HG02588 (cell line): Measurements from ENCODE around the gene C1orf115.
"Not testable (repeated sequence)": the region's sequence is repeated elsewhere in the genome, so short reads cannot be mapped to it uniquely, and the experiment has no call there.

ENCODE experiments used
- ATAC-seq: cut with Tn5 transposase; IDR thresholded peaks from one replicate; pipeline ENCODE4 v1.9.1; 2021; ENCODE audit warnings: mild to moderate bottlenecking, moderate library complexity; ENCODE audit not compliant: unreplicated experiment

The C1orf115 gene, protein sequence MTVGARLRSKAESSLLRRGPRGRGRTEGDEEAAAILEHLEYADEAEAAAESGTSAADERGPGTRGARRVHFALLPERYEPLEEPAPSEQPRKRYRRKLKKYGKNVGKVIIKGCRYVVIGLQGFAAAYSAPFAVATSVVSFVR

GRCh38 chr1:220690140-220691052 is at the start of gene C1orf115:
Gene C1orf115 (plus strand): TSS chr1:220690363. CDS start chr1:220690403, 40 bp downstream.
- peak; percentile 97 for ATAC-seq

GRCh38 chr1:220642285-220642684 is 47.9 kb upstream of the C1orf115 start:
- no peak for ATAC-seq

DNA sequence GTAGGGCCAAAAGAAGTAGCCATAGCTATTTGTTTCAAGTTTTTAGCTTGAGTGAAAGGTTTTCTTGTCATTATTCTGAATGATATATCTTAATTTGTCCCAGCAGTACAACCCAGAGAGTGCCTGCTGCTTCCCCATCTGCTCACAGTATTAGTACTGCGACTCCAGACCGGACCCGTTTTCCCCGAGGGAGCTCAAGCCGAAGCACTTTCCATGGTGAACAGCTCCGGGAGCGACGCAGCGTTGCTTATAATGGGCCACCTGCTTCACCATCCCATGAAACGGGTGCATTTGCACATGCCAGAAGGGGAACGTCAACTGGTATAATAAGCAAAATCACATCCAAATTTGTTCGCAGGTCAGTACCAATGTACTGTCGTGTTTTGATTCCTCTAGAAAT is 37.2 kb upstream of the C1orf115 start:
- ATAC-seq: no peak

- peak; percentile 91 for ATAC-seq
These were observed 34.7 kb upstream of the C1orf115 start for GRCh38 chr1:220655509-220655908.

GRCh38 chr1:220655961-220656740 is 34.0 kb upstream of the C1orf115 start:
- ATAC-seq: no peak

- no peak for ATAC-seq
These were observed 23.8 kb upstream of the C1orf115 start for GRCh38 chr1:220666349-220666748.

DNA sequence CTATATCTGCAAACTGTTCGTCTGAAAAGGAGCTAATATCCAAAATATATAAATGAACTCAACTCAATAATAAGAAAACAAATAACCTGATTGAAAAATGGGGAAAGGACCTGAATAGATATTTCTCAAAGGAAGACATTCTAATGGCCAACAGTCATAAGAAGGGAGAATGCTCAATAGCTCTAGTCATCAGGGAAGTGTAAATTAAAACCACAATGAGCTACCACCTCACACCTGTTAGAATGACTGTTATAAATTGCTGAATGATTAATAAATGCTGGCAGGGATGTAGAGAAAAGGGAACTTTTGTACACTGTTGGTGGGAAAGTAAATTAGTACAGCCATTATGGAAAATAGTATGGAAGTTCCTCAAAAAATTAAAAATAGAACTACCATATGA is 21.2 kb upstream of the C1orf115 start:
- ATAC-seq: no peak

DNA sequence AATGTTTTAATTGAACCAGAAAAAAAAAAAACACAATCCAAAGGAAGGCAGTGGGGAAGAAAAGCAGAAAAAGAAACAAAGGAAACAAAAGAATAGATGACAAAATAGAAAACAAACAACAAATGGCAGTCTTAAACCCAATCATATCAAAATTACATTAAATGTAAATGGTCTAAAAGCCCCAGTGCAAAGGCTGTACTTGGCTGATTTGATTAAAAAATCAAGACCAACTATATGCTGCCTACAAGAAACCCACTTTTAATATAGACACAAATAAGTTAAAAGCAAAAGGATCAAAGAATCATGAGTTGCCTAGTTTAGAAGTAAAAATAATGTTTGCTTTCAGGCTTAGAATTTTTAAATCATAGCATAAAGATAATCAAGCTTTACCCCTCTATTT is 19.8 kb upstream of the C1orf115 start:
- ATAC-seq: no peak

GRCh38 chr1:220673921-220674320 is 16.2 kb upstream of the C1orf115 start:
- no peak for ATAC-seq

DNA sequence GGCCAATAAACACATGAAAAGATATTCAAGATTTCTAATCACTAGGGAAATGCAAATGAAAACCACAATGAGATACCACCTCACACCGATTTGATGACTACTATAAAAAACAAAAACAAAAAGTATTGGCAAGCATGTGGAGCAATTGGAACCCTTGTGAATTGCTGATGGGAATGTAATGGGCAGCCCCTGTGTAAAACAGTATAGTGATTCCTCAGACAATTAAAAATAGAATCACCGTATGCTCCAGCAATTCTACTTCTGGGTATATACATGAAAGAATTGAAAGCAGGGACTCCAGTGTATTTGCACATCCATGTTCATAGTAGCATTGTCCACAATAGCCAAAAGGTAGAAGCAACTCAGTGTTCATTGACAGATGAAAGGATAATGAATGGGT is 12.9 kb upstream of the C1orf115 start:
- no peak for ATAC-seq

- peak; percentile 98 for ATAC-seq
These were observed 10.0 kb upstream of the C1orf115 start for GRCh38 chr1:220680085-220680687.

- ATAC-seq: no peak
These were observed 8.8 kb upstream of the C1orf115 start for GRCh38 chr1:220681220-220681880.

DNA sequence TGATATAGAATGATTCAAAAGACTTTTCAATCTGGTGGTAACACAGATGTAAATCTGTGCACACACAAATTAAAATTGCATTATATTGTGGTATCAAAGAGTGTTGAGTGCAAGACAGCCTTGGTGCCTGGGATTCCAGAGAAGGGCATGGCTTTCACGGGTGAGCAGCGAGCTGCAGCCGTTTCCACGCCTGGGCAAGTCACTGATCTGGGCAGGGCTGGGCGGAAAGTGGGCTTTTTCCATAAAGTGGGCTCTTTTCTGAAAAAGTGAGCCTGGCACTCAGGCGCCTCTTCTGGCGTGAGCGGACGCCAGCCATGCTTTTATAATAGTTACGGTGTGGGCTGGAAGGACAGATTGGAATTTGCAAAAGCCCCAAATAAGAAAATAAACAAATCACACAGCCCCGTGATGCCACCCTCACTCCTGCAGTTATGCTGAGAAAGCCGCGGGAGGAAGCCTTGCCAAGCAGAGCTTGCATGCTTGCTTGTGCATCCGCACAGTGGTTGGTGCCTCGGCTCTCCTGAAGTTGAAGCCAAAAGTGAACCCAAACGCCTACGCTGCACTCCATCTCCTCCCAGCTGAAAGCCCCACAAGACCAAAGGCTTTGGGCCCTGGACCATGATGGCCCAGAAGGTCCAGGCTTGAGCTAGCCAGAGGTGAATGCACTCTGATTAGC is 7.1 kb upstream of the C1orf115 start:
- no peak for ATAC-seq

- not testable (repeated sequence) for ATAC-seq
These were observed 6.4 kb upstream of the C1orf115 start for GRCh38 chr1:220683716-220684115.

DNA sequence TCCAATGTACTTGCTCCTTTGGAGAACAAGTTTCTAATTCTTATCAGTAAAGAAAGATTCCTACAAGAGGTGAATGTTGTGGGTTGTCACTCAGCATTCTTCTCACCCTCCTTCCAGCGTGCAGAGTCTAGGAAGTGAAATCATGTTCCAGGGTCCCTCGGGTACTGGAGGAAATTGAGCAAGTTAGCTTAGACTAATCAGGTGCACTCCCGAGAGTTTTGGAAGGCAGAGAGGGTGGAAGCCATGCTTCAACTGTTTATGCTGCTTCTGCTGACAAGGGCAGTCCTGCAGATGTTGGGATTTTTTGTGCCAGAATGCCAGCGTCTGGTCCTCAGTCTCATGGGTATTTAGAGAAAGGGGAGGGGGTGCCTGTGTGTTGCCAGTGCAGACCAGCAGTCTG is 5.3 kb upstream of the C1orf115 start:
- ATAC-seq: no peak

- no peak for ATAC-seq
These were observed 4.3 kb upstream of the C1orf115 start for GRCh38 chr1:220685879-220686278.

- no peak for ATAC-seq
These were observed 2.4 kb upstream of the C1orf115 start for GRCh38 chr1:220687809-220688208.

GRCh38 chr1:220689666-220690065 is 497 bp upstream of the C1orf115 start:
- no peak for ATAC-seq

DNA sequence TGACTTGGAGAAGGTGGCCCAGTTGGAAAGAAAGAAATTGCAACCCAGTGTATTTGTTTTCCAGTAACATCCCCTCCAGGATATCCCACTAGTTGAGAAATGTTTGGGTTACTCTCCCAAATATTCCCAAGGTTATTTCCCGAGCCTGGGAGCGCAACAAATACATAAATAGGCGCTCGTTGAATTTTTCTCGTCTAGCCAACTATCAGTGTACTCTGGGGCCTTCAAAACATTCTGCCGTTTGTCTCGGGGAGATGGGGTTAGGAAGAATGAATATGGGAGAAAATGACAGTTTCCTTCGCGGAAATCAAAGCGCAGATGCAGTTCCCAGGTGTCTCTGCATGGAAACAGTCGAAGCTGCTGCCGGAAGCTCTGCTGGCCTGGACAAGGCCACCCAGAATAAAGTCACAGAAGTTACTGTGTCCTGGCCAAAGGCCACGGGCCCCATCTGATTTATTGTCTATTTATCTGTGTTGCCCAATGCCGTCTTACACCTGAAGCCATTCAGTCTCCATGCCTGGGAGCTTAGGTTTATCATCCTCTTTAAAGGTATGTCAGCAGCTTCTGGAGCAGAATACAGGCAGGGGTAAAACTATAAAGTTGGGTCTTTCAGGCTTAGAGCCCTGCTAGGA is 1.0 kb downstream of the C1orf115 start:
- no peak for ATAC-seq
